Keratinocyte (primary cell): ENCODE measurements around the gene SEMA3C.

Experiments used
- CTCF ChIP-seq, 3 experiments: IDR thresholded peaks in 1 of 3; conservative IDR thresholded peaks in 1 of 3; optimal IDR thresholded peaks in 1 of 3; 2 replicates in 2 of 3; 3 replicates in 1 of 3; pipeline versions ENCODE3 to v1.5.1; 2011; ENCODE audit warnings: low read length in 3 of 3, mild to moderate bottlenecking in 3 of 3, moderate library complexity in 2 of 3, control low read depth in 1 of 3, inconsistent platforms in 1 of 3; ENCODE audit not compliant: insufficient read depth in 2 of 3; ENCODE audit errors: extremely low read depth in 1 of 3
- EZH2 ChIP-seq: IDR thresholded peaks from one replicate; pipeline ENCODE4 v1.6.1; 2012; ENCODE audit warnings: inconsistent platforms, mild to moderate bottlenecking, low read length, moderate library complexity

- TF ChIP-seq CTCF (optimal IDR thresholded peaks at IDR 0.05 in 1 of 3, IDR thresholded peaks at IDR 0.05 in 1 of 3, conservative IDR thresholded peaks at IDR 0.05 in 1 of 3; ENCODE audit: extremely low read depth in 1 of 3, insufficient read depth in 2 of 3, low read length in 3 of 3), result no peak
- no peak for TF ChIP-seq EZH2
Measured at GRCh38 chr7:80941208-80941758, 22.4 kb upstream of the SEMA3C start.
